OCI-LY7 (cell line): ENCODE measurements around the gene FOXL3.

Source experiments
- EZH2phosphoT487 ChIP-seq: fragments of 200-600 bp; sonication (generic); IDR thresholded peaks from 2 replicates; pipeline ENCODE4 v1.6.1; 2018; ENCODE audit warnings: low read depth, borderline replicate concordance, mild to moderate bottlenecking, mixed run types, antibody characterized with exemption, low read length, moderate library complexity, mixed read lengths
- TF ChIP-seq, protein P1 (sequence below): fragments of 200-600 bp; sonication (generic); conservative IDR thresholded peaks from 2 replicates; pipeline ENCODE4 v1.5.1; 2014; ENCODE audit warnings: mild to moderate bottlenecking, antibody characterized with exemption, low read length, moderate library complexity, mixed read lengths

GRCh38 chr7:266851-267840 lies 22.8 kb upstream of the FOXL3 start:
- TF ChIP-seq, protein P1, sequence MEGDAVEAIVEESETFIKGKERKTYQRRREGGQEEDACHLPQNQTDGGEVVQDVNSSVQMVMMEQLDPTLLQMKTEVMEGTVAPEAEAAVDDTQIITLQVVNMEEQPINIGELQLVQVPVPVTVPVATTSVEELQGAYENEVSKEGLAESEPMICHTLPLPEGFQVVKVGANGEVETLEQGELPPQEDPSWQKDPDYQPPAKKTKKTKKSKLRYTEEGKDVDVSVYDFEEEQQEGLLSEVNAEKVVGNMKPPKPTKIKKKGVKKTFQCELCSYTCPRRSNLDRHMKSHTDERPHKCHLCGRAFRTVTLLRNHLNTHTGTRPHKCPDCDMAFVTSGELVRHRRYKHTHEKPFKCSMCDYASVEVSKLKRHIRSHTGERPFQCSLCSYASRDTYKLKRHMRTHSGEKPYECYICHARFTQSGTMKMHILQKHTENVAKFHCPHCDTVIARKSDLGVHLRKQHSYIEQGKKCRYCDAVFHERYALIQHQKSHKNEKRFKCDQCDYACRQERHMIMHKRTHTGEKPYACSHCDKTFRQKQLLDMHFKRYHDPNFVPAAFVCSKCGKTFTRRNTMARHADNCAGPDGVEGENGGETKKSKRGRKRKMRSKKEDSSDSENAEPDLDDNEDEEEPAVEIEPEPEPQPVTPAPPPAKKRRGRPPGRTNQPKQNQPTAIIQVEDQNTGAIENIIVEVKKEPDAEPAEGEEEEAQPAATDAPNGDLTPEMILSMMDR, result no peak
- TF ChIP-seq EZH2phosphoT487, result no peak
